Brain pericyte (primary cell): ENCODE results near the gene PRKCQ.

Experiments used
- DNase-seq: peaks from one replicate; pipeline ENCODE4 v3.0.0-alpha.2; 2012; ENCODE audit warnings: low read depth, low spot score

PRKCQ gene

DNA sequence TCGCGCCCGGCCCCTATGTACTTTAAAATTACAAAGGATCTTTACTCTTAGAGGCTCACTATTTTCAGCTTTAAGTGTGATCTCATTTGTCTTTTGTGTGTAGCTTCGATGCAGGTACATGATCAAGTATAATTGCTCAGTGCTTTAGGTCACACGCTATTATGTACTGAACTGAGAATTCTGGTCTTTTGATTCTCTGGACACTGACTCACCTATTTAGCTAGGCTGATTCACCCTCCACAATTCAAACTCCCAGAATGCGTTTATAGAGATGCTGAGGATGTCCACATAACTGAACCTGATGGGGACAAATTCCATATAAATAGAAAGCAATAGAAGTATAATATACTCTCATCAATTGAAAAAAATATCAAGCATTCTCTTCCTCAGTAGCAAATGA lies 57.8 kb downstream of the PRKCQ start:
- DNase-seq: no peak

DNA sequence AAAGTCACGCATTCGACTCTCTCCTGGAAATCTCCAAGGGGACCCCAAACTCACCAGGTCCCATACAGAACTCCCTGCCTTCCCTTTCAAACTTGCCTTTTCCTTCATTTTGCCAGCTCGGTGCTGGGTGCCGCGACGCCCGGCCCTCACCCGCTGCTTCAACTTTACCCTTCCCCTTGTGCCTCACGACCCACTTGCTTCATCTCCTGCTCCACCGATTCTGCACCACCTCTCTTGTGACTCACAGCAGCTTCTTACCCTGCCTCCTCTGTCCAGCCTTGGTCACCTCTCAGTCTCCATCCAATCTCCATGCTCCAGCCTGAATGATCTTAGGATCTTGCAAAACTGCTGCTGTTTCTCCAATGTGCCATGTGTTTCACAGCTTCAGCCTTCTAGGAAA lies 59.9 kb downstream of the PRKCQ start:
- DNase-seq: no peak

DNA sequence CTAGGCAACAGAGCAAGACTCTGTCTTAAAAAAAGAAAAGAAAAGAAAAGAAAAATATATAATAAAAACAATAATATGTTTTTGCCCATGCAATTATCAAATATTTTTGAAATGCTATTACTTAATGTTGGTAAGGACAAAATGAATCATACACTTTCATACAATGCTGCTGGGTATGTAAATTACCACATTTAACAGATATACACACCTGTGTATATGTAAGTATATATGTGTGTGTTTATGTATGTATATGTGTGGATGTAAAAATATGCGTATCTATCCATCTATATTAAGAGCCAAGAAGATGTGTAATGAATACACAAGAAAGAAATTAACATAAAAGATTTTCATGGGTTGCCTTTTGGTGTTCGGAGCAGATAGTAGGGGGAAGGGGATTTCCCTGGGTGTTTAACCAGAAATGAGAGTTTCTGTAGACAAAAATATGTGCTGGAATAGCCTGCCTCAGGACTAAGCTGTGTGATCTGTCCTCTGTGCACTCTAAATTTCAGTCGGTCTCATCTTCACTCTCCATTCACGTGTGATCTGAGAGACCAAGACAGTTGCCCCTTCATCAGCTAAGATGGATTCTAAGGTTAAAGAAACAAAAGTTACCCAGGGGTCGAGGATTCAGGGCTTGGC lies 61.2 kb downstream of the PRKCQ start:
- no peak for DNase-seq

DNA sequence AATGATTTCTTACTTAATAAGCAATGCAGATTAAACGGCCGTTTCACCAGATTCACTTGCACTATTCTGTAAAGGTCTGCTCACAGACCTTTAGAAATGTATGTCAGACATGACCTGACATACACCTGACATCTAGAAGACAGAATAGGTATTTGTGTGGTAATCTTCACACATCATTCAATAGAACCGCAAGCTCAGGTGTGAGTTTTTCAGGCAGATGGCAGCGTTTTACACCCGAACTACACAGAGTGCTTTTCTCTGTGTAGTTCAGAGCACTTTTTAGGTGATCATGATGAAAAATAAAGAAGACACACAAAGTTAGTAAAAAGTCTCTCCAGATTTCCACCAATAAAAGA lies 63.2 kb downstream of the PRKCQ start:
- DNase-seq: no peak

DNA sequence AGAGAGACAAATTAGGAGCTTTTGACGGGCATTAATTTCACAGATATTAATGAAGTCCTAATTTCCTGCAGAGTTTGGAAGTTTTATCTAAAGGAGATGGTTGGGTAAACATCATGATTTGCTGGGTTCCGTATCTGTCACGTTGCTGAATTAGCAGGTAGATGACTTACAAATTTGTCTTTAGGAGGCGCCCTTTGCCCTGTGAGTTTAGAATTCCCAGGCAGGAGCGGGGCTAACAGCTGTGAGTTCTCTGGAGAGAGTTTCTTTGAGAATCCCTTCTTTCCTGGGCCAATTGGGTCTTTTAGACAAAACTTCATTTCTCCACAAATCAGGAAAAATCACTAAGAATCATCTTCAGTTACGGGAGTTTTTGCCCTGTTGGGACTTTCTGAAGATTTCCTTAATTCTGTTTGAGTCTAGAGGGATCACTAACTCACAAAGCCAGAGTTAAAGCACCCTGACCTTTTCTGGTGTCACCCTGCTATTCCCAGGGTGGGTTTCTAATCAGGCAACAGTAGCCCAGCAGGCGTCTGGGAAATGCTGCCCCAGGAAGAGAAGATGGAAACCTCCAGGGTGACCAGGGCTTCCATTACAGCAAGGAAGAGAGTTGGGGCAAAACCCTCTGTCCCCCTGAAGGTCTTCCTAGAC lies 63.7 kb downstream of the PRKCQ start:
- no peak for DNase-seq

DNA sequence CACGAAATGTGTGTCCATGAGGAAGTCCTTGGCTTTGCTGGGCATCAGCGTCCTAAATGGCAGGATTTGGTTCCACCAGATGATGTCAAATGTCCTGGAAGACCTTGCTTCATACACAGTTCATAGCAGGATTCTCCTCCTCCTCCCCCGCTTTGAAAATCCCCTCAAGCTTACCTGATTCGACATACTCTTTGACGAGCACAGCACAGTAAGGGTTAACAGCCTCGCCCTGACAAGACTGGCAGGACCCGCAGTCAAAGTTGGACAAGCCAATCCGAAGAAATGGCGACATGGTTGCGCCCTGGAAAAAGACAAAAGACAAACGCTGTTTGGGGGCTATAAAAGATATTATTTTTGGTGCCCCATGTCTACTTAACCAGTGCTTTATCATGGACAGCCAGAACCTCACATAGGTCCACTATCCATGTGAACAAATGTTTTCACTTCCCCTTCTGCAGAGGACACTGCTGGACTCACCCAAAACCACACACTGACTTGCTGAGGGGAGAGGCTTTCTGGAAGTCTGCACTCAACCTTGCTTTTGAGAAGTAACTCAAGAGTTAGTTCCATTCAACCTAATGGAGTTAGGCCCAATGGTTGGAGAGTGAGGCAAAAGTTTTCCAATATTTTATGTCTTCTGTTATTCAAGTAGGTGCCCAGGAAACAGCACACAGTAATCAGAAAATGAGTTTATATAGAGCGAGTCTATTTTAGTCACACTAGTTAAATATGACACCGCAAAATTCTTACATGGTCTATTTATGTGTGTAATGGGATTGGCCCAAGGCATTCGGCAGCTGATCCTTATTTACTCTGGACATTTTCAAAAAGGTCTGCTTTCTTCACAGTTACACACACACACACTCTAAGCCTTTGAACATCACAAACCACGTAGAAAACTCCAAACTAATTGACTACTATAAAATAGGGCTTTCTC lies 65.0 kb downstream of the PRKCQ start:
- DNase-seq: no peak

DNA sequence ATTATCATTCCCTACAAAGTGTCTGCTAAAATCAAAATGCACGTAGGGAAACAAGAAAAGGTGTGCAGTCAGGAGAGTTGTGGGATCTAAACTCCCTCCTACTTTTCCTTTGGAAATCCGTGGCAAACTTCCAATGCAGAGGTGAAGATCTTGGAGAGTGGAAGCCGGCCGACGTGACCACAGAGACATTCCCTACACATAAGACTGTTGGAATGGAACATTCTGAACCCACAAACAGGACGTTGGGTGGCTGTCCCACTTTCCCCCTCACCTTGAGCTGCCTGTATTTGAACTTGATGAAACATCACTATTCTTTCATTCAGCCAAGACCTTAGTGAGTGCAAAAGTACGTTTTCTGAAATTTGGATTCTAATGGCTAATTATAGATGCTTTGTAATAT lies 65.9 kb downstream of the PRKCQ start:
- DNase-seq: no peak

DNA sequence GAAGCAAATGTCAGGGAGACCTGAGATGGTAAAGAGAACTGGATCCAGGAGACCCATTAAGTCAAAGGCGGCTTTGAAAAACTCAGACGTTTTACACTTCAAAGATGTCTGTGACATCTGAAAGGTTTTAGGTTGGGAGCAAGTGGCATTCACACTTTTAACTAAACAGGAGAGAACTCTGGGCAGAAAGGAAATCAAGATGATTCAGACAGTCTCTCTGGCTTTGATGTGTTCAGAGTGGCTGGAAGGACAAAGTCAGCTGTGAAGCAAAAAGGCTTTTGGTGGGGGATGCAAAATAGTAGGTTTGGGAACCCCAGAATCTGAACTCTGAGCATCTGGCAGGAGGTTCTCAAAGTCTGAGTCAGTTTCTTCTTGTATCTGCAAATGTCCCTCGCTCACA lies 66.6 kb downstream of the PRKCQ start:
- no peak for DNase-seq

DNA sequence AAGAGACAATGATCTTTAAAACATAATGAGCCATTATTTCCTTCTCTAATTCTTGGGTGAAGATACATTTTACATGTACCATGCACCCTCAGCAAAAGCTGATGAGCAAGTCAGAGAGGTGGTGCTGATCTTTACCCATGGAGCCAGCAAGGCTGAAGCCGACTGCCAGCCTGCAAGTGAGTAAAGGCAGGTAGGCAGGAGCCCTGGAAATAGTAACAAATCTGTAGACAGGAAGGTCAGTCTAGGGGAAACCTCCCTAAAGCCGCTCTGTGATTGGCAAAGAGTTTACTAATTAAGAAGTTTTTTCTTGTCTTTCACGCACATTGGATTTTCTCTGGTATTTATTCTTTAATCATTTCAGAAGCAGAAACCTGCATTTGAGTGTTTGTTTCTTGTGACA lies 67.9 kb downstream of the PRKCQ start:
- DNase-seq: no peak

DNA sequence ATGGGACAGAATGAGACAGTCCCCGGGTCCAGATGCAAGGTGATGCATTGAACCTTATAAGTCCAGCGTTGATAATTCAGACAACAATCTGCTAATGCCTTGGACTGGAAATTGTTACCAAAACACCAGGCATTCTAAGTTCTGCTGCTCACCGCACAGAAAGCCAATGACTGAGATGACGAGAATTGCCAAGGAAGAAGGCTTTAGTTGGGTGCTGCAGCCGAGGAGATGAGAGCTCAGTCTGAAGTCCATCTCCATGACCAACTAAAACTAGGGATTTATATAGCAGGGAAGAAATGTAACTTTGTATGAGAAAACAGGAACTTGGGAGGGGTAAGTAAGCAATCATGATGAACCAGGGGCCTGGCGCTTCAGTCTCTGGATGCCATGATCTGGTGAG lies 68.7 kb downstream of the PRKCQ start:
- no peak for DNase-seq

DNA sequence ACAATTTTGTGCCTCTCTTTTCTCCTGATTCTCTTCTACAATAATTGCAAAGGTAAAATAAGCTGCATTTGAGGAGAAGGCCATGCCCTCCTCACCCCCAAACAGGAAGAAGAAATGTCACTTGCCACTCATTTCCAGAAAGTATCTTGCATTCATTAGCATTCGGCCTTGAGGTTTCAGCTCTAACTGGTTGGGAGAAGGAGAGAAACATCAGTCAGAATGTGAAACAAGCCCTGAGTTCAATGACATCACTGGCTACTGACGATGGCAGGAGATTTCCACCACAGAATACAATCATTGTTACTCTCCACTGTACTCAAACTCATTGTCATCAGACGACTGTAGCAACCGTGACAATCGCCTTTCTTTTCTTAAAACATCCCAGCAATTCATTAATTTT lies 72.8 kb downstream of the PRKCQ start:
- DNase-seq: no peak

DNA sequence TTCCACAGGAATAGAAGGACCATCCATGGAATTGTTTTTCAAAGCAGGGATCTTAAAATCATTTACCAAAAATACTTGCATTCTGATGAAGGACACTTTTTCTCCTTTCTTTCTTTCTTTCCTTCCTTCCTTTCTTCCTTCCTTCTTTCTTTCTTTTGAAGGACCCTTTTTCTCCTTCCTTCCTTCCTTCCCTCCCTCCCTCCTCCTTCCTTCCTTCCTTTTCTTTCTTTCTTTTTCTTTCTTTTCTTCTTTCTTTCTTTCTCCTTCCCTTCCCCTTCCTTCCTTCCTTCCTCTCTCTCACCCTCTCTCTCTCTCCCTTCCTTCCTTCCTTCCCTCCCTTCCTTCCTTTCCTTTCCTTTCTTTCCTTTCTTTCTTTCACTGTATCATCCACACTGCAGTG lies 74.8 kb downstream of the PRKCQ start:
- DNase-seq: no peak

DNA sequence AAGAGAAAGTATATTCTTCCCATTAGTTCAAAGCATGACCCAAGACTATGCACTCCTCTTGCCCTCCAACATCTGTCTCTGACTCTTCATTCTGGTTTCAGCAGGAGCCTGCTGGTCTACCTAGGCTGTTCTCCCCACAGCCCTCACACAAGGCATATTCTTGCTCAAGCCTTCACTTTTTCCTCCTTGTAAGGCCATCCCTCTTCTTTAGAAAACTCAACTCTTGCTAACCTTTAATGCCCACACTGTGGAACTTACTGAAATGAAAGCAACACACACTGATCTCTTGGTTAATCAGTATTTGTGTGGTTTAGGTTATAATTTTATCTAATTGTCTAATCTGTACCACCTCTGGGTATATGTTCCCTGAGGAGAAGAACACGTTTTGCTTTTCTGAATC lies 75.8 kb downstream of the PRKCQ start:
- DNase-seq: no peak

DNA sequence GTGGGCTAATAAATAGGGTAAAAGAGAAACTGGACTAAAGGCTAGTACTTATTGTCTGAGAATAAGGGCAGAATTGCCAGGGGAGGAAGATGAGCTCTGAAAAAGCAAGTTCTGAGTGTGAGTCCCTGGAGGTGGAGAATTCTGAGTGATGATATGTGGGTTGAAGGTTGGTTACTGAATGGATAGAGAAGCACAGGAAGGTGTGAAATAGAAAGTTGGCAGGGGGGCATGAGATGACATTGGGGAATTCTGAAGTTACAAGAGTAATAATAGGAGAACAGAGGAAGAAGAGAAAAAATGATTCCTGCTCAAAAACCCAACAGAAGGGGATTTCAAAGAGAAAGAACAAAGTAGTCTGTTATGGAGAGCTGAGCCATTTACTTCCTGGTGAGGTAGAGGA lies 76.9 kb downstream of the PRKCQ start:
- no peak for DNase-seq

DNA sequence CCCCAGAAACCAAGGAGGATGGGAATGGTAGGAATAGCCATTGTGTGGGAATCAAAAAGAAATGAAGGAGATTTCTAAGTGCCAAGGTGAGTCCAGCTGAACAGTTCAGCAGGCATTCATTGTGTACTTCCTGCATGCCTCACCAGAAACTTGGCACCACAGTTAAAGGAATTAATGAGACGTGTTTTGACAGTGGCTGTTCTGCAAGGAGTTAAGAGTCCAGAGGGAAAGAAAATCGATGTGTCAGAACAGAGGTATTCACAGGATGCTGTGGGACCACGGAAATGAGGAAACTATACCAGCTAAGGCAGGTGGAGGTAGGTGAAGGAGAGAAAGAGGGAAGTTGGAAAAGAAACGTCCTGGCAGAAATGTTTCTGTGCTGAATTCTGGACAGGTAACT lies 78.1 kb downstream of the PRKCQ start:
- no peak for DNase-seq

DNA sequence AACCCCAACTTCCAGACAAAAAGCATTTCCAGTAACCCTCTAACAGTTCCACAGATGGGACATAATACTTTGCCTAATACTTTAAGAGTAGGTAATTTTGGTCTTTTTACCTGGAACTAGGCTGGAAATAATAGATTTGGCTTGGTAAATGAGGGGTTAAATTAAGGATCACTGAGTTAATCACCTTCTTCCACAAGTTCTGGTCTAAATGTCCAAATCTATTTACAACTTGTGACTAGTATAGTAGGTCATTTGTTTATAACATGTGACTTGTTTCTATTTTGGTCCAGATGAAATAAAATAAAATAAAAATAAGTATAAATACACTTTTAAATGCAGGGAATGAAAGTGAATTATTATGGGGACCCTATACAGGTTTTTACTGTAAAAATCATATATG lies 80.1 kb downstream of the PRKCQ start:
- DNase-seq: no peak

DNA sequence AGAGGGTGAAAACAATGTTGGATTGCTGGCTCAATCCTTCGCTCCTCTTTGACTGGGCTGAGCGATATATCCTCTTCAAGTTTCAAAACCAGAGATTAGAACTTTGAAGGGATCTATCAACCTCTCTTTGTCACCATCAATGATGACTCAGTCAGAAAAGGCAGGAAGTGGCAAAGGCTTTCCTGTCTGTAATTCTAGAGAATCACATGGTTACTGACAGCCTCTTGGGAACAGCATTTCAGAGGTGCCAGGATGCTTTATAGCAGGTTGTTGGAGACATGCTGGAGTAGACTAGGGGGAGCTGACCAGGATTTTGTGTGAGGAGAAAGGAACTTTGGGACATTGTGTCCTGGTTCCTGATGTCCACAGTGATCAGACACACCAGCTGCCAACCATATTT lies 81.3 kb downstream of the PRKCQ start:
- no peak for DNase-seq

DNA sequence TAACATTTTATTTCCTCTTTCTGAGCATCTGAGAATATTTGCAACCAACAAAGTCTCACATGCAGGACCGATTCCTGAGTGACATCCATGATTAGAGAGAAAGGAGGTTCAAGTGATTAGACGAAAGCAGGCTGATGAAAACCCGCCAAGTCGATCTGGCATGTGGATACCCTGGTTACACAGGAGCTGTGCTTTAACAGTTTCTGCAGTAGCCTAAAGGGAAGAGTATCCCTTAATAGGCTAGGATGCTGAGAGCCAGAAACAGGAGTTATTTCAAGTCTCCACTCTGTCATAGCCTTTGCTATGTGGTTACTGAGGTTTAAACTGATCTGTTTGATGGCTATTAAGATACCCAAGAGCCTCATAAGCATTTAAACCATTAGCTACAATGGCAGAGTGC lies 82.5 kb downstream of the PRKCQ start:
- DNase-seq: no peak

DNA sequence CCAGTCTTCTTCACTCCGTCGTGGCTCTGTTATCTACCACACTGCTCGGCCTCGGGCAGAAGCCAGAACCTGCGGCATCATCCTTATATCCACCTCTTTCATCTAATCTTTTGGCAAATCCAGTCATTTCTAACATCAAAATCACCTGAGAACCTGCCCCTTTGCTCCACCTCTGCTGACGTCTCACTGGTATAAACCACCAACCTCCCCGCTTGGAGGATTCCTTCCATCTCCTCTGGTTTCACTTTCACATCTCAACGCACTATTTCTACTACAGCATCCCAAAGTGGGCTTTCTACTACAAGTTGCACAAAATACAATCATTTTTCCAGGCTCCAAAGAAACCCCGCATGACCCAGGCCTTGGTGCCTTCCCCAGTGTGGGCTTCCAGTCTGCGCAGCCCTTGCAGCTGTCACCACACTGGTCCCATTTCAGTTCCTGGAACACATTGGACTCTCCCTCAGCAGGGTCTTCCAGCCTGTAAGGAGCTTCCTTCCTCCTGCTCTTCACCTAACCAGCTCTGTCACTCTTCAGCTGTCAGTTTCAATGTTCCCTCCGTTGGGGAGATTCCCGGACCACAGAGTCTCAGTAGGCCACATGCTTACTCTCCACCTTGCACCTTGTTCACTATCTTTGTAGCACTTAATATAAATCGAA lies 85.0 kb downstream of the PRKCQ start:
- DNase-seq: no peak

DNA sequence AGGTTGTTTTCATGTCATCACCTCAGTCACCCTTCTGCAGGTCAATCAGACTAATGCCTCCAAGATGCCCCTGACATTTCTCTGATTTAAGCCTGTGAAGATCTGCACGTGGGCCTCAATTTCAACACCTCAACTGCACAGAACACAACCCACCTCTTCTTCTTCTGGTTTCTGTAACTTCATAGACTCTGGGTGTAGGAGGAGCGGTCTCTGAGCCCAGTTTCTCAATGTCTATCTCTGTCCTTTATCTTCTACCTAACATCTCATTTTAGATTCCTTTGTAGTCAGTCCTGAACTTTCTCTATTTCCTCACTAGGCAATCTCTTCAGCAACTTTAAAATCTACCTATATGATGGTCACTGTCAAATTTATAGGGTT lies 85.6 kb downstream of the PRKCQ start:
- DNase-seq: no peak

DNA sequence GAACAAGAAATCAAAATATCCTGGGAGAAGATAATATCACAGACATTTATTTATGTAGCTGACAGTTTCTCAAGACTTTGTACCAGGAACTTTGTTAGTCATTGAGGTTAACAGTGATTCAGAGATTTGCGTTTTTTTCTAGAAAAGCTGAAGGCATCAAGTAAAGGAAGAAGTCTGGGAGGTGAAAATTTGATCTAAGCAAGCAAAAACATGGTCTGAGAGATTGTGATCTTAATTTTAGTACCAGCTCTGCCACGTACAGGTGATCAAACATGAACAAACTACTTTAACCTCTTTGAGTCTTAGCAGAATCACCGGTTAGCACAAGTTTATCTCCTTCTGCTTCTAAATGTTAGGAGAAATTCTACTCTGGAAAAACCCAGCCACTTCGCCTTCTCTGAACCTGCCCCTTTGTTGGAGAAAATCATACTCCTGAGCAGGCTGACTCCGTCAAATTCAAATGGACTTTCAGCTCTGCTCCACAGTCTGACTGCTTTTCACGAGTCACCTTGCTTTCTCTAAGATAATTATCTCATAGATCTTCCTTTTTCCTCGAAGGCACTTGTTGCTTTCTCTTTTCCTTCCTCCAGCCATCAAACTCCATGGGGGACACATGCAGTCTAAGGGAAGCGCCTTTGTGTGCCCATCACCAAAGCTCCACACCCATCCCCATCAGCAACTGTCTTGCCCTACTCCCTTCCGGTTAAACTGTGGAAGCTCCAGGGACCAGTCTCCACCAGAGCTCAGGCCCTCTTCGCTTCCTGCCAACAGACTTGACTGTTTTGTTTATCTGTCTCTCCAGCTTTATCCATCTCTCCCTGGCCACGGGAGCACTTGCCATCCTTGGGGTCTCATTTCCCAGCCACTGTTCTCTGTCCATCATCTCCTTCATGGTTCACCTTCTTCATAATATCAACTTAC lies 86.3 kb downstream of the PRKCQ start:
- DNase-seq: no peak
